Amniotic epithelial cell (primary cell): ENCODE results near the gene IMMP2L.
A peak's percentile ranks its signal among the peaks of the same experiment; 100 is the strongest.
"Not testable (repeated sequence)": the region's sequence is repeated elsewhere in the genome, so short reads cannot be mapped to it uniquely, and the experiment has no call there.

Experiments used
- DNase-seq: peaks from one replicate; pipeline ENCODE4 v3.0.0-alpha.2; 2010; ENCODE audit warnings: low read depth

The IMMP2L gene

GRCh38 chr7:111074748-111075146 is 487.5 kb downstream of the IMMP2L start:
- no peak for DNase-seq

- DNase-seq, result no peak
These were observed 488.1 kb downstream of the IMMP2L start for GRCh38 chr7:111074071-111074747.

- not testable (repeated sequence) for DNase-seq
These were observed 489.6 kb downstream of the IMMP2L start for GRCh38 chr7:111072658-111073057.

- no peak for DNase-seq
These were observed 490.7 kb downstream of the IMMP2L start for GRCh38 chr7:111071556-111071955.

GRCh38 chr7:111068618-111069017 is 493.7 kb downstream of the IMMP2L start:
- no peak for DNase-seq

GRCh38 chr7:111067682-111068081 is 494.6 kb downstream of the IMMP2L start:
- no peak for DNase-seq

GRCh38 chr7:111067251-111067650 is 495.0 kb downstream of the IMMP2L start:
- DNase-seq, result no peak

- DNase-seq, result no peak
These were observed 499.1 kb downstream of the IMMP2L start for GRCh38 chr7:111063166-111063565.

GRCh38 chr7:111059833-111060232 is 502.5 kb downstream of the IMMP2L start:
- DNase-seq, result no peak

- no peak for DNase-seq
These were observed 505.2 kb downstream of the IMMP2L start for GRCh38 chr7:111057066-111057465.

- DNase-seq, result no peak
These were observed 505.9 kb downstream of the IMMP2L start for GRCh38 chr7:111056371-111056770.

GRCh38 chr7:111053035-111053434 is 509.3 kb downstream of the IMMP2L start:
- no peak for DNase-seq

- DNase-seq, result no peak
These were observed 510.5 kb downstream of the IMMP2L start for GRCh38 chr7:111051832-111052231.

GRCh38 chr7:111050875-111051416 is 511.3 kb downstream of the IMMP2L start:
- no peak for DNase-seq

GRCh38 chr7:111049971-111050680 is 512.2 kb downstream of the IMMP2L start:
- DNase-seq, result no peak

- DNase-seq, result no peak
These were observed 514.7 kb downstream of the IMMP2L start for GRCh38 chr7:111047595-111047994.

GRCh38 chr7:111045449-111045848 is 516.8 kb downstream of the IMMP2L start:
- DNase-seq, result peak; percentile 8

- DNase-seq, result no peak
These were observed 518.7 kb downstream of the IMMP2L start for GRCh38 chr7:111043561-111043960.

- no peak for DNase-seq
These were observed 519.5 kb downstream of the IMMP2L start for GRCh38 chr7:111042842-111043241.

- DNase-seq, result peak; percentile 21
These were observed 520.7 kb downstream of the IMMP2L start for GRCh38 chr7:111041577-111041976.

GRCh38 chr7:111038185-111038584 is 524.1 kb downstream of the IMMP2L start:
- DNase-seq, result no peak

- no peak for DNase-seq
These were observed 530.4 kb downstream of the IMMP2L start for GRCh38 chr7:111031916-111032315.

- no peak for DNase-seq
These were observed 532.0 kb downstream of the IMMP2L start for GRCh38 chr7:111030336-111030735.
